ENCODE measurements around the gene PABPN1L.

DNA sequence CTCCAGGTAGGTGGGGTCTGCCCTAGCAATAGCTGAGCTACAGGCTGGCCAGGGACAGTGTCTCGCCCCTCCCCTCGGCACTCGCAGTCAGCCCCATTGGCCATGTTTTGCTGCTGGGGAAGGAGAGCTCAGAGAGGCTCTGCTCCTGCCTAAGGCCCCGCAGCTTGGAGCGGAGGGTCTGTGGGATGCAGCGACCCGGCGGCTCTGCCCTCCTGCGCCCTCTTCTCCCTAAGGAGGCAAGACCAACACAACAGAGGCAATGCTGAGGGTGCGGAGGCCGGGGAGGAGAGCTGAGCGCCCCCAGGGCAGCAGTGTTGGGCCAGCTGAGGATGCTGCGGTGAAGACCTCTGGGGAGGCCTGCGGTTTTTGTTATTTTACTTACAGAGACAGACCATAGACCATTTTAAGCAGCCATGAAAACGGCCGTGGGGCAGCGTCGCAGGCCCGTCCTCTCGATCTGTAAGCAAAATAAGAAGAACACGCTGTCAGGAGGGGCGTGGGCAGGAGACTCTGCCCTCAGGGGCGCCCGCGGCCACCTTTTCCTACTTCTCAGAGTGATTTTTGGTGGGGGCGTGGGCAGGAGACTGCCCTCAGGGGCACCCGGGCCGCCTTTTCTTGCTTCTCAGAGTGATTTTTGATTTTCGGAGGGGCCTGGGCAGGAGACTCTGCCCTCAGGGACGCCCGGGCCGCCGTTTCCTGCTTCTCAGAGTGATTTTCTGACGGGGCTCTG, 31.4 kb upstream of the PABPN1L start:
- TF ChIP-seq EZH2phosphoT487 (IDR thresholded peaks at IDR 0.05; ENCODE audit: borderline replicate concordance, low read length), result no peak
- TF ChIP-seq, protein P1, sequence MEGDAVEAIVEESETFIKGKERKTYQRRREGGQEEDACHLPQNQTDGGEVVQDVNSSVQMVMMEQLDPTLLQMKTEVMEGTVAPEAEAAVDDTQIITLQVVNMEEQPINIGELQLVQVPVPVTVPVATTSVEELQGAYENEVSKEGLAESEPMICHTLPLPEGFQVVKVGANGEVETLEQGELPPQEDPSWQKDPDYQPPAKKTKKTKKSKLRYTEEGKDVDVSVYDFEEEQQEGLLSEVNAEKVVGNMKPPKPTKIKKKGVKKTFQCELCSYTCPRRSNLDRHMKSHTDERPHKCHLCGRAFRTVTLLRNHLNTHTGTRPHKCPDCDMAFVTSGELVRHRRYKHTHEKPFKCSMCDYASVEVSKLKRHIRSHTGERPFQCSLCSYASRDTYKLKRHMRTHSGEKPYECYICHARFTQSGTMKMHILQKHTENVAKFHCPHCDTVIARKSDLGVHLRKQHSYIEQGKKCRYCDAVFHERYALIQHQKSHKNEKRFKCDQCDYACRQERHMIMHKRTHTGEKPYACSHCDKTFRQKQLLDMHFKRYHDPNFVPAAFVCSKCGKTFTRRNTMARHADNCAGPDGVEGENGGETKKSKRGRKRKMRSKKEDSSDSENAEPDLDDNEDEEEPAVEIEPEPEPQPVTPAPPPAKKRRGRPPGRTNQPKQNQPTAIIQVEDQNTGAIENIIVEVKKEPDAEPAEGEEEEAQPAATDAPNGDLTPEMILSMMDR (IDR thresholded peaks at IDR 0.05; ENCODE audit: low read depth, low read length, poor library complexity, severe bottlenecking), result no peak

Data from DOHH2 (cell line).